Activated CD8-positive, alpha-beta T cell treated with anti-CD3 and anti-CD28 coated beads for 36 hours (primary cell): ENCODE measurements around the gene GRK5. TPM values are rescaled to one million over a fixed set of nuclear protein-coding genes. Genes with fewer than 3 reads are reported as not detected.

Experiments used
- ATAC-seq: fragments of 200-7000 bp; cut with Tn5 transposase; one replicate; pipeline ENCODE4 v1.10.0; 2021; ENCODE audit warnings: mild to moderate bottlenecking, moderate library complexity
- CTCF ChIA-PET: fragments of 350-600 bp; sonication (Branson Sonifier 250); formaldehyde crosslinking; loops from one replicate; lab custom pipeline; 2021; ENCODE audit warnings: antibody characterized with exemption; lab: Charles Lee
- POLR2A ChIA-PET: fragments of 350-600 bp; sonication (Branson Sonifier 250); formaldehyde crosslinking; loops from one replicate; lab custom pipeline; 2021; ENCODE audit warnings: antibody characterized with exemption; lab: Charles Lee
- DNase-seq: peaks from one replicate; pipeline ENCODE4 v3.0.0-alpha.2; 2020
- H3K27ac Mint-ChIP-seq: one replicate; pipeline ENCODE4 v1.8.0; 2021; ENCODE audit warnings: mild to moderate bottlenecking, mixed read lengths
- H3K27me3 Mint-ChIP-seq: one replicate; pipeline ENCODE4 v1.8.0; 2021; ENCODE audit warnings: mixed read lengths
- H3K36me3 Mint-ChIP-seq: one replicate; pipeline ENCODE4 v1.8.0; 2021; ENCODE audit warnings: low read depth, mixed read lengths
- H3K4me1 Mint-ChIP-seq: one replicate; pipeline ENCODE4 v1.8.0; 2021; ENCODE audit warnings: low read depth, mixed read lengths
- H3K4me3 Mint-ChIP-seq: one replicate; pipeline ENCODE4 v1.8.0; 2021; ENCODE audit warnings: mild to moderate bottlenecking, moderate library complexity, mixed read lengths
- H3K9me3 Mint-ChIP-seq: one replicate; pipeline ENCODE4 v1.8.0; 2021; ENCODE audit warnings: mixed read lengths
- intact Hi-C: fragments of 100-400 bp; cut with micrococcal nuclease; formaldehyde crosslinking; loops from one replicate; pipeline ENCODE4 v1.10.0; 2022
- total RNA-seq, 2 experiments: library from RNA; stranded (reverse); gene quantifications; one replicate each; pipeline ENCODE4 v1.2.3, GENCODE V29; 2021
- TF ChIP-seq, protein P1 (sequence below): fragments of 200-600 bp; IDR thresholded peaks from one replicate; pipeline ENCODE4 v1.8.0; 2022; ENCODE audit warnings: antibody characterized with exemption, mild to moderate bottlenecking

The GRK5 gene
- total RNA-seq, 2 experiments from 2014 or later = 14.8 to 15.6 TPM

DNA sequence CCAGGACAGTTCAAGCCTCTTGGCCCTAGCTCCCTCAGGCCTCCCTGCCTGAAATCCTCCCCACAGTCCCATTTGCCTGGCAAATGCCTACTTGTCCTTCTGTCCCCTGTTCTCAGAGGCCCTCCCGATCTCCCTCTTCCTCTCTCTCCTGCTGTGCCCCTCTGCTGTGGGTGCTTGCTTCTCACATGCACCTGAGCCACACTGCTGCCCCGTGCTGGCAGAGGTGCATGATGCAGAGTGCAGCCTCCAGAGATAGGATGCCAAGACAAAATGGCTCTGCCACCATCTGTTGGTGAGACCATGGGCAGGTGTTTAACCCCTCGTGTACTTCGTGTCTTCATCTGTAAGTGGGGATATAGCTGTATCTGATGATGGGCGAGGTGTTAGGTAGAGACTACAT lies 176.8 kb downstream of the GRK5 start:
- CTCF ChIA-PET = interaction anchor here (1.1 to 1.8 kb wide), 2 partner anchors 177 to 178 kb away, joined by 4 to 5 read pairs; partner anchors contain the start of gene GRK5
- no peak overlapping the region for H3K27ac Mint-ChIP-seq
- intact Hi-C loops = no loop called here
- DNase-seq = no peak
- H3K4me3 Mint-ChIP-seq = no peak overlapping the region
- no peaks in the 10 kb centered on the region for H3K27me3 Mint-ChIP-seq
- ATAC-seq = no peak
- POLR2A ChIA-PET = no interaction called here
- H3K4me1 Mint-ChIP-seq = peaks cover 11% of the 10 kb centered on the region
- no peaks in the 10 kb centered on the region for H3K9me3 Mint-ChIP-seq
- TF ChIP-seq, protein P1, sequence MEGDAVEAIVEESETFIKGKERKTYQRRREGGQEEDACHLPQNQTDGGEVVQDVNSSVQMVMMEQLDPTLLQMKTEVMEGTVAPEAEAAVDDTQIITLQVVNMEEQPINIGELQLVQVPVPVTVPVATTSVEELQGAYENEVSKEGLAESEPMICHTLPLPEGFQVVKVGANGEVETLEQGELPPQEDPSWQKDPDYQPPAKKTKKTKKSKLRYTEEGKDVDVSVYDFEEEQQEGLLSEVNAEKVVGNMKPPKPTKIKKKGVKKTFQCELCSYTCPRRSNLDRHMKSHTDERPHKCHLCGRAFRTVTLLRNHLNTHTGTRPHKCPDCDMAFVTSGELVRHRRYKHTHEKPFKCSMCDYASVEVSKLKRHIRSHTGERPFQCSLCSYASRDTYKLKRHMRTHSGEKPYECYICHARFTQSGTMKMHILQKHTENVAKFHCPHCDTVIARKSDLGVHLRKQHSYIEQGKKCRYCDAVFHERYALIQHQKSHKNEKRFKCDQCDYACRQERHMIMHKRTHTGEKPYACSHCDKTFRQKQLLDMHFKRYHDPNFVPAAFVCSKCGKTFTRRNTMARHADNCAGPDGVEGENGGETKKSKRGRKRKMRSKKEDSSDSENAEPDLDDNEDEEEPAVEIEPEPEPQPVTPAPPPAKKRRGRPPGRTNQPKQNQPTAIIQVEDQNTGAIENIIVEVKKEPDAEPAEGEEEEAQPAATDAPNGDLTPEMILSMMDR = no peak
- peaks cover 16% of the 10 kb centered on the region for H3K36me3 Mint-ChIP-seq

DNA sequence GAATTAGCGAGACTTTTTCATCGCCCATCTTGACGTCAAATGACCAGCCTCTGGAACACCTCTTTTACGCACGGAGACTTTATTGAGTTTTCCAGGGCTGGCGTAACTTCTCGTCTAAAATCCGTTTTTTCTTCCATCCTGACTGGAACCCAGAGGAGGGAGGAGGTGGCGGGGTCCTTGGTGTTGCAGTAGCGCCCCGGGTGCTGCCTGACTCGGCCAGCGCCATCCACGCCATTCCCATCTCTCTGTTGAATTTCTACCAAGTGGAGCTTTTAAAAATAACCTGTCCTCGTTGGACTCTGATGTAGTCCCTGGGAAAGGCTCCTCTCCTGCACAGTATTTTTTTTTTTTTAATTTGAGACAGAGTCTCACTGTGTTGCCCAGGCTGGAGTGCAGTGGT lies 179.3 kb downstream of the GRK5 start:
- intact Hi-C loops = no loop called here
- H3K4me1 Mint-ChIP-seq = peaks cover 14% of the 10 kb centered on the region

DNA sequence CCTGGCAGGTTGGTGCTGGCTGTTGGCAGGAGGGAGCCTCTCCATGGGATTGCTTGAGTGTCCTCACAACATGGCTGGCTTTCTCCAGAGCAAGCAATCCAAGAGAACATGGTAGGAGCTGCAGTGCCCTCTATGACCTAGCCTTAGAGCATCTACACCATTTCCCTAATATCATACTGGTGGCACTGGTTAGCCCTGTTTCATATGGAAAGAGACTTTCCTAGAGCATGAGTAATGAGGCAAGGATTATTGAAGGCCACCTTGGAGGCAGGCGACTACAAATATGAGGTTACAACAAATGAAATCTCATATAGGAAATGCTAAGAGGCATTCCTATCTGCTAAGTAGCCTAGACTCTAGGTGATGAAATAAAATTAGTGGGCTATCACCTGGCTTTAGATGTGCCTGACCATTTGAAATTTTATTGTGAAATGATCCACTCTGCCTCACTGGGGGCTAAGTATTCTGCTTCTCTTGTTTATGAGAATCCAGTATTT lies 181.5 kb downstream of the GRK5 start:
- TF ChIP-seq, protein P1 = no peak
- Mint-ChIP-seq H3K27ac (no peak overlapping the region), H3K4me1 (peaks cover 10% of the 10 kb centered on the region), H3K27me3 (no peaks in the 10 kb centered on the region), H3K4me3 (no peak overlapping the region), H3K36me3 (peaks cover 7% of the 10 kb centered on the region), H3K9me3 (no peaks in the 10 kb centered on the region)
- ATAC-seq (no peak), DNase-seq (no peak)
- POLR2A ChIA-PET = interaction anchor here (1.0 kb wide), 1 partner anchor 18 kb away, joined by 3 read pairs; no protein-coding TSS in a partner anchor
- intact Hi-C loops = no loop called here
- CTCF ChIA-PET = no interaction called here

More for the DNA sequence above, 179.3 kb downstream of the GRK5 start:
- no peak overlapping the region for H3K27ac Mint-ChIP-seq
- H3K27me3 Mint-ChIP-seq = no peaks in the 10 kb centered on the region
- H3K36me3 Mint-ChIP-seq = peaks cover 12% of the 10 kb centered on the region
- CTCF ChIA-PET = interaction anchor here (0.8 kb wide), 1 partner anchor 22 kb away, joined by 3 read pairs; no protein-coding TSS in a partner anchor
- TF ChIP-seq, protein P1 = no peak
- H3K4me3 Mint-ChIP-seq = no peak overlapping the region
- DNase-seq = no peak
- POLR2A ChIA-PET = no interaction called here
- no peaks in the 10 kb centered on the region for H3K9me3 Mint-ChIP-seq
- no peak for ATAC-seq

DNA sequence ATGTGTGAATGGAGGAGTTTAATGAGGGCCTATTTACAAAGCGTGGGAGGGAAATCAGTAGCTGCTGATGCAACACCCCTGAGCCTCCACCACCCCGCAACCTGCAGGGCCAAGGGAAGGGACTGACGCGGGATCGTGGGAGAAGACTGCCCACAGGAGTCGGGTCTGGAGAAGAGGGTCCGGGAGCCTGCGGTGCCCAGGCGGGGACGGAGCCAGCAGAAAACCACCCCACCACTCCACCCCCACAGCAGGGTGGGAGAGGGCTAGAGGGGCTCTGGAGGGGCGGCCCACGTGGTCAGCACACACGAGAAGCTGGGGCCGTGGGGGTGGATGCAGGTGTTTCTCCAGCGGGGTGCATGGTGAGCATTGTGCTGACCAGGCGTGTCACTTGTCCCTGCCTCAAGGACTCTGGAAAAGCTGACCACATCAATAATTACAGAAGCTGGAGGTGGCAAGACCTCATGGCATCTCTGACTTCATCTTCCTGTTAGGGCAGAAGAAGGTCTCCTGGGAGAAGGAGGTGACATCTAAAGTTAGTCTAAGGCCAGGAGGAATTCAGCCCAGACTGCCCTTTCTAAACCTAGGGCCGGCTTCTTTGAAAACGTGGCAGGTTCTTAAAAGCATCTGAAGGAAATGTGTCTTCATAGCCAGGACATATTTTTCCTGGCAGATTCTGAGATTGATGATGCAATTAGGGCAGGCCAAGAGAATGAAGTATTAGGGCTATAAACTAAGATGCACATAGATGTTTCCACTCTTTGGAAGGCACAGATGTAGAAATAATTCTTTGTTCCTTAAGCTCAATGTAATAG lies 184.3 kb downstream of the GRK5 start:
- TF ChIP-seq, protein P1 = no peak
- intact Hi-C loops = no loop called here
- ATAC-seq (no peak), DNase-seq (no peak)
- Mint-ChIP-seq H3K4me3 (no peak overlapping the region), H3K27me3 (no peaks in the 10 kb centered on the region), H3K36me3 (peaks cover 3% of the 10 kb centered on the region), H3K9me3 (no peaks in the 10 kb centered on the region), H3K27ac (no peak overlapping the region), H3K4me1 (peaks cover 19% of the 10 kb centered on the region)
- ChIA-PET POLR2A (no interaction called here), CTCF (interaction anchor here (1.1 kb wide), 1 partner anchor 185 kb away, joined by 3 read pairs; no protein-coding TSS in a partner anchor)

DNA sequence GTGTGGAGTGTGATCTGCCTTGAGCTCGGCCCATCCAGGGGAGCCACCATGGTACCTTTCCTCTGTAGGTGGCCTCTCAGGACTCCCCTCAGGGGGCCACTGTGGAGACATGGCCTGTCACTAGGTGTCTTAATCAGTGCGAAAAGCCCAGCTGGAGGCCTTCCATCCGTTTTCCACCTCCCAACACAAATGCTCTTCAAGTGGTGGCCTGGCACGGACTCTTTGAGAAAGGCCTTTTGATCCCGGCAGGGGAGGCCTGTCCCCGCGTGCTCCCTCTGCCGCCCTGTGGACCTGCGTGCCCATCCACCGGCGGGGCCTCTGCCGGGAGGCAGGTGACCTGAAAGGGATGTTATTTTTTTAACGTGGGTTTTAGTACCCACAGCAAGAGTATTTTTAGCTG lies 185.6 kb downstream of the GRK5 start:
- no peaks in the 10 kb centered on the region for H3K27me3 Mint-ChIP-seq
- TF ChIP-seq, protein P1 = no peak
- peaks cover 19% of the 10 kb centered on the region for H3K4me1 Mint-ChIP-seq
- no peak overlapping the region for H3K4me3 Mint-ChIP-seq
- no peaks in the 10 kb centered on the region for H3K9me3 Mint-ChIP-seq
- no peak for ATAC-seq
- intact Hi-C loops = no loop called here
- H3K27ac Mint-ChIP-seq = no peak overlapping the region
- ChIA-PET POLR2A (no interaction called here), CTCF (interaction anchor here (0.8 to 1.5 kb wide), 2 partner anchors 25 to 184 kb away, joined by 3 to 5 read pairs; no protein-coding TSS in a partner anchor)
- H3K36me3 Mint-ChIP-seq = peaks cover 3% of the 10 kb centered on the region
- no peak for DNase-seq
